ENCODE data around the gene SRCAP. TPM values are rescaled to one million over a fixed set of nuclear protein-coding genes. Genes with fewer than 3 reads are reported as not detected.

The SRCAP gene
- total RNA-seq, 1 donor from 2014 or later: 59.7 TPM

DNA sequence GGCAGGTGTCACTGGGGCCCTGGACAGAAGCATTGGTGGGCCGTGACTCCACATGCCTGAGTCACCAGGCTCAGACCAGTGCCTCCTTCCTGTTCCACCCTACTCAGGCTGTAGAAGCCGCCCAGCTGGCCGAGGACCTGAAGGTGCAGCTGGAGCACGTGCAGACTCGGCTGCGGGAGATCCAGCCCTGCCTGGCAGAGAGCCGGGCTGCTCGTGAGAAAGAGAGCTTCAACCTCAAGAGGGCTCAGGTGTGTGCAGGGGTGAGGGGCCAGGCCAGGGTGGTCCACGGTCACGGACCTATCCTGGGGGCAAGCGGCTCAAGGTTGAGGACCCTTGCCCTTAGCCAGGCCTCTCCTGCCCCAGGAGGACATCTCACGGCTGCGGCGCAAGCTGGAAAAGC, 72.8 kb downstream of the SRCAP start:
- no peak for DNase-seq (ENCODE audit: low spot score)

DNA sequence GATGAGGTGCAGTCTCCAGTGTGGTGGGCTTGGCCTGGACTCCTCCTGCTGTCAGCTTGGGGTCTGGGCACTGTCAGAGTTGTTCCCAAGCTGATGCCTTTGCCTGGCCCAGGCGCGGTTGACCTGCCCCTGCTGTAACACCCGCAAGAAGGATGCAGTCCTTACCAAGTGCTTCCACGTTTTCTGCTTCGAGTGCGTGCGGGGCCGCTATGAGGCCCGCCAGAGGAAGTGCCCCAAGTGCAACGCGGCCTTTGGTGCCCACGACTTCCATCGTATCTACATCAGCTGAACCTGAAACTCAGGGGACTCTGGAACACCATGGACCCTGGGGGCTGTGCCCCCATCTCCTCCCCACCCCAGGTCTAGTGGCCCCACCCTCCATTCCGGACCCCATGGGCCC, 74.9 kb downstream of the SRCAP start:
- DNase-seq (ENCODE audit: low spot score): no peak

GRCh38 chr16:30774367-30775130, 75.6 kb downstream of the SRCAP start:
- no peak for DNase-seq (ENCODE audit: low spot score)

GRCh38 chr16:30775131-30775391, 76.1 kb downstream of the SRCAP start:
- DNase-seq (ENCODE audit: low spot score): no peak

DNA sequence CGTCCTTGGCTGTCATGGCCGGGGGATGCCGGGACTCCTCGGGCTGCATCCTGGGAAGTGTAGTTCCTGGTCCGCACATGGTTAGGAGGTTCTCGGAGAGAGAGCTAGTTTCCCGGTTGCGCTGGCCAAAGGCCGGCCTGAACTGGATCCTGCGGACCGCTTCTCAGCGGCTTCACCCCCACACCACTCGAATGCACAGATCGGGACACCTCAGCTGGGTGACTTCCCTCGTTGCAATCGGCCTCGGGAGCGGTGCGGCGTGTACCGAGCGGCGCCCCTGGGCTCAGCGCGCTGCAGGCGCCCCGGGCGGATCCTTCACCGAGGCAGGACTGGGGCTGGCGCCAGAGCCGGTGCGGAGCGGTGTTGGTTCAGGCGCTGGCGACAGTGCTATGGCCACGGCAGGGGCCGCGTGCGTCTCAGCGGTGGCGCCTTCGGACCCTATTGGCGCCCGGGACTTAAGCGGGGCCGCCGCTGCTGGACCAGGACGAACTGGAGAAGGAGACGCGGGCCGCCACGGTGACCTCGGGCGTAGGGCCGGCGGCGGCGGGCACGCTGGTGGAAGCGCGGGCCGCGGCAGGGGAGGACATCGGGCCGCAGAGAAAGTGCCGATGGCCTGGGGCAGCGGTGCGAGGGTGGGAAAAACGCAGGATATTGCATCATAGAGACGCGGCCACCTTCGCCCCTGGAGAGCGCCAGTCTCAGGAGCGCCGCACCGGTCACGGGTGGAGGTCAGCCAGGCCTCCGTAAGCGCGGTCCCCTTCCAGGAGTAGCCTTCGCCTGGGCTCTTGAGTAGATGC, 76.6 kb downstream of the SRCAP start:
- no peak for DNase-seq (ENCODE audit: low spot score)

DNA sequence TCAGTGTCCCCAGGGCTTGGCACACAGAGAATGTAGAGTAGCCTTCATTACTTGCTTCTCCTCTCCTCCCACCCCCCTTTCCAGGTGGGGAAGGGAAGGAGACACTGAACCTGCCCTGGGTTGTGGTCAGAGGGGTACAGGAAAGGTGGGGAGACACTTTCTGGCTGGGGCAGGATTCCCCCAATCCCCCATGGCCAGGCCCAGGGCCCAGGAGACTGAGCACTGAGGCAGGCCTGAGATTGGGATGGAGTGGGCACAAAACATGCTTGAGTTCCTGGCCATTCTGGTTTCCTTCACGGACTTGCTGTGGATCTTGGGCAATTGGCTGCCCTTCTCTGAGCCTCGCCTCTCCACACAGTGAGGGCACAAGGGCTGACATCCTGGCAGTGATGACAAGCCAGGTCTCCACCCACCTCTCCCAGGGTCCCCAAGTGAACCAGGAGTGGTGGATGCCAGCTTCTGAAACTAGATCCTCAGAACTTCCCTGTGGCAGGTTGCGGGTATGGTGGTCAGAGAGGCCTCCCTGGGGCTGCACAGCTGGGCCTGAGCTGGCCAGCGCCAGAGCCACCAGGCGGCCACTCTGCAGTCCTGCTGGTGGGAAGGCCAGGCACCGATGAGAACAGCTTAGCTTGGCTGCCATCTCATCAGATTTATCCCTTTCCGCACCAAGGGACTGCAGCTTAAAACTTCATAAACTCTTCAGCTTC, 78.8 kb downstream of the SRCAP start:
- DNase-seq (ENCODE audit: low spot score): no peak

DNA sequence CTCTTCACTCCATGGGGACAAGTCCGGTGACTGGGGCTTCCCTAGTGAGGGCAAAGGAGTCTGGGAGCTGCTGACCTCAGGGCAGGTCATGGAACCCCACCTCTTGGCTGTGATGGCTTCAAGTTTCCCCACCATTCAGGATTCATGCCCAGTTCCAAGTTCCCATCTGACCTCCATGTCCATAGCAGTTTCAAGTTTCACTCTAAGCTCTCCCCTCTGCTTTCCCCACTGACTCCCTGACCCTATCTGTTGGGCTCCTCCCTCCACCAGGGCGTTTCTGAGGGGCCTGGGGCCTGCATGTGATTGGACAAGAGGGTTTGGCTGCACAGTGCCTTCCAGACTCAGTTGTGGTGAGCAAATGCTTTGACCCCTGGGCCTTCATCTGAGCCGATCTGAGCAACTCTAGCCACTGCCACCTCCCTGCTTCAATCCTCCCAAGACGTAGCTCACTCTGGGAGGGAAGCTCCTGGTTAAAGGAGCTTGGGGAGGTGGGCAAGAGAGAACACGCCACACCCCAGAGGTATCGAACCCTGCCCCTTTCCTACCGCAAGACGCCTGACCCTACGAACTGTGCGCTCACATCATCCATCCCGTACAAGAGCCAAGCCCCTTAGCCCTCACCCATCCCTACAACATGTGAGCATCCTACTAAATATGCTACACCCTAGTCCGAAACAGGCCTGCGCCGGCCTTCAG, 79.7 kb downstream of the SRCAP start:
- no peak for DNase-seq (ENCODE audit: low spot score)

- no peak for DNase-seq (ENCODE audit: low spot score)
Observed at GRCh38 chr16:30779596-30779995, 80.6 kb downstream of the SRCAP start.

- no peak for DNase-seq (ENCODE audit: low spot score)
Observed at GRCh38 chr16:30780021-30780420, 81.0 kb downstream of the SRCAP start.

- DNase-seq (ENCODE audit: low spot score): no peak
Observed at GRCh38 chr16:30780549-30780948, 81.6 kb downstream of the SRCAP start.

- no peak for DNase-seq (ENCODE audit: low spot score)
Observed at GRCh38 chr16:30782486-30783279, 83.7 kb downstream of the SRCAP start.

- DNase-seq (ENCODE audit: low spot score): no peak
Observed at GRCh38 chr16:30783280-30784109, 84.5 kb downstream of the SRCAP start.

DNA sequence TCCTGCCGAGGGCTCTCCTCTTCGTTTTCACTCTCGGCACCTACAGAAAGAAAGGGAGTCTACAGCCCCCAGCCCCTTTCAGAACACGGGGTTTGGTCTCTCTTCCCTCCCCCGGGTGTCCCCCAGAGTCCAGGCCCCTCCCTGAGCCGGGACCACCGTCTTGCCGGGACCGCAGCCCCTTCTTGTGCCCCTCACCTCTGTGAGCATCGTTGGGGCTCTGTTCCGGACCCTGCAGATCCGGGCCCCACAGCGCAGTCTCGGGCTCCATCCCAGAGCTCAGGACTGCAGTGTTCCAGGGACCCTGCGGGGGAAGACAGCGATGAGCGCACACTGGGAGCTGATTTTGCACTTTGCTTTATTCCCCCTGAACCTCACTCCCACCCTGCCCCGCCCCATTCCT, 85.2 kb downstream of the SRCAP start:
- no peak for DNase-seq (ENCODE audit: low spot score)

DNA sequence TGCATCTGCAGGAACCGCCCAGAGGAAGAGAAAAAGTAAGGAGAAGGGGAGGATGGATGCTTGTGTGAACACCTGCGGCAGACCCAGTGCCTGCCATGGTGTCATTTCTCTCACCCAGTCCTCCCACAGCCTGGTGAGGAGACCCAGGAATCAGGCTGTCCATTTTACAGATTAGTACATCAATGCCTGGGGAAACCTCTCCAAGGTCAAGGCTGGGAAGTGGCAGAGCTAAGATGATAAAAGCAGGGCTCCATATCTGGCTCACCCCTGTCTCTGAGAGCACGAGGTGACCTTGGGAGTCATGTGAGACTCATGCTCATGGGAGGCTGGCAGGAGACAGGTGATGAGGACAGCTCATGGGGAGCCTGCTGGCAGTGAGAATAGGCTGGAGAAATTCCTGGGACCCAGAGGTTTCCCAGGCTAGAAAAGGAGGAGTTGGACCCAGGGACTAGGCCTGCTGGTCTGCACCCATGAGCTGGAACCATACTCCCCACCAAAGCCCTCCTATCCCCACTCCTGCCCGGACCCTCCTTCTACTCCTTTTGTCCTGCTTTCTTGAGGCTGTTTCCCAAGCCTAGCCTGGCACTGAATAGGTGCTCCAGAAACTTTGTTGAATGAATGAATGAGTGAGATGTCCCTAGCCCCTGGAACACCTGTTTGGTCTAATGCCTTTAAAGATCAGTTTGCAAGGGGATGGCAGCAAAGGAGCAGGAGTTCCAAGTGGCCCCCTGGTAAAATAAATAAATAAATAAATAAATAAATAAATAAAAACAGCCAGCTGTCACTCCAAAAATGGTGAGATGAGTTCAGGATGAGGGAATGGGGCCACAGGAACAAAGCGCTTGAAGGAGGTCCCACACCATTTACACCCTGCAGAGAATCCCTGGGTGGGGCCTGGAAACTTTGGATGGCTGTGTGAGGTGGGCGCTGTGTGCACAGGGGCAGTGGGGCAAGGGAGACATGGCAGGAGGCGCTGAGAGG, 86.4 kb downstream of the SRCAP start:
- no peak for DNase-seq (ENCODE audit: low spot score)

- DNase-seq (ENCODE audit: low spot score): no peak
Observed at GRCh38 chr16:30786115-30786935, 87.4 kb downstream of the SRCAP start.

DNA sequence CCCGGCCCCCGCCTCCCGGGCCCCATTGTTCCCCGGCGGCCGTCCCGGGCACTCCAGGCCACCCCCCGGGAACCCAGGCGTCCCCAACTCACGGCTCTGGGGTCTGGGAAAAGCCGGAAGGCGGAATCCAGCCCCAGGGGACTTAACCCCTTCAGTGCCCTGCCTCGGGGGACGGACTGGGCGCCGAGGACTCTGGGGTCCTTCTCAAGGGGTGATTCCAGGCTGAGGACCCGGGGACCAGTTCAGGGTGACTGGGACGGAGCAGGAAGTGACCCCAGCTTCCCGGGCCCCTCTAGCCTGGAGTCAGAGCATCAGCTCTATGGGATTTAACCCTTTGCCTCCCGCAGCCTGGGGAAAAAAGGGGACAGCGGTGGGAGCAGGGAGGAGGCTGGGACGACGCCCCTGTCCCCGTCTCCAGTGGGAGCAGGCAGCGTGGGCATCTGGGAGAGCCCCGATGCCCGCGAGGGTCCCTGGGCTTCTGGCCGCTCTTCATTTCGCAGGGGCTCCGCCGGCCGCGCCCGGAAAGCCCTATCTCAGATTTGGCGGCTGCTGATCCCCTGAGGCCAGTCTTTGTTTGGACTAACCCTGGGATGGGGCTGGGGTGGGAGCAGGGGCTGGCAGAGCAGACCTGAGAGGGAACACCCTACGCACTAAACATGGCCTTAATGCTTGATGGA, 88.1 kb downstream of the SRCAP start, which contains the start of gene ZNF629:
Gene ZNF629 (minus strand): TSS at position 270 of the 677 bp plus-strand sequence. CDS start 2,723 bp downstream, outside the sequence.
- no peak for DNase-seq (ENCODE audit: low spot score)
